HepG2 (cell line): Measurements from ENCODE around the gene DPH2. TPM values are rescaled to one million over a fixed set of nuclear protein-coding genes. Genes with fewer than 3 reads are reported as not detected.

ENCODE experiments used
- ATAC-seq: fragments of 200-7000 bp; cut with Tn5 transposase; 3 replicates; pipeline ENCODE4 v1.9.1; 2020; ENCODE audit warnings: mild to moderate bottlenecking, moderate library complexity
- BruUV-seq: library from RNA; stranded (reverse); fragments of 400-500 nt; replicated peaks from 2 replicates; lab custom pipeline; 2021; lab: Mats Ljungman, UMichigan
- CTCF ChIA-PET: fragments of 300-600 bp; formaldehyde crosslinking; extraction: SDS; loops from one replicate; lab custom pipeline; 2021; ENCODE audit warnings: low total read pairs, inconsistent platforms, low intra/inter-chr PET ratio; lab: Yijun Ruan, JAX
- POLR2A ChIA-PET: fragments of 350-600 bp; sonication (Branson Sonifier 250); formaldehyde crosslinking; loops from one replicate; lab custom pipeline; 2020; ENCODE audit warnings: antibody characterized with exemption, inconsistent platforms; lab: Yijun Ruan, JAX
- DNase-seq: peaks from one replicate; pipeline ENCODE4 v3.0.0-alpha.2; 2015; ENCODE audit warnings: low spot score
- FAIRE-seq: peaks from 3 replicates; lab custom pipeline; 2011; peaks lifted over from hg19 to GRCh38; lab: Jason Lieb, UNC
- H2AFZ ChIP-seq: one replicate; pipeline ENCODE4 v1.6.1; 2011; ENCODE audit warnings: low read length, inconsistent platforms
- H3K27ac ChIP-seq: fragments of 300-600 bp; 3 replicates; pipeline ENCODE4 v1.8.0; 2011; ENCODE audit warnings: mixed run types, mild to moderate bottlenecking, mixed read lengths, low read length, inconsistent platforms; ENCODE audit not compliant: insufficient read depth; ENCODE audit errors: extremely low read length
- H3K27me3 ChIP-seq, 2 experiments: fragments of 200-600 bp in 1 of 2; 2 replicates in 1 of 2; 3 replicates in 1 of 2; pipeline versions ENCODE4 v1.6.0 to v1.8.0; 2011; ENCODE audit warnings: low read length in 2 of 2, mild to moderate bottlenecking in 2 of 2, moderate library complexity in 2 of 2, inconsistent platforms in 1 of 2; ENCODE audit not compliant: insufficient read depth in 2 of 2, control insufficient read depth in 1 of 2
- H3K36me3 ChIP-seq, 2 experiments: fragments of 200-600 bp in 1 of 2; replicated peaks in 1 of 2; 2 replicates in 1 of 2; 3 replicates in 1 of 2; pipeline versions ENCODE4 v1.5.1 to v1.8.0; 2011; ENCODE audit warnings: low read length in 2 of 2, inconsistent platforms in 1 of 2; ENCODE audit not compliant: insufficient read depth in 2 of 2, control insufficient read depth in 1 of 2
- H3K4me1 ChIP-seq: 2 replicates; pipeline ENCODE4 v1.5.1; 2012; ENCODE audit warnings: low read length, inconsistent platforms; ENCODE audit not compliant: insufficient read depth
- H3K4me2 ChIP-seq: 2 replicates; pipeline ENCODE4 v1.6.0; 2011; ENCODE audit warnings: low read depth, low read length, inconsistent platforms
- H3K4me3 ChIP-seq, 3 experiments: fragments of 200-600 bp in 1 of 3; sonication (generic), shearing (Covaris generic) in 1 of 3; replicated peaks in 1 of 3; 2 replicates each; pipeline ENCODE4 v1.5.1; 2011 to 2016; ENCODE audit warnings: low read length in 3 of 3, inconsistent platforms in 2 of 3, low read depth in 2 of 3, mild to moderate bottlenecking in 2 of 3, control low read depth in 1 of 3, mixed read lengths in 1 of 3; ENCODE audit not compliant: insufficient read depth in 1 of 3
- H3K79me2 ChIP-seq: one replicate; pipeline ENCODE4 v1.6.1; 2011; ENCODE audit warnings: low read length, inconsistent platforms; ENCODE audit not compliant: insufficient read depth
- H3K9ac ChIP-seq: 2 replicates; pipeline ENCODE4 v1.6.0; 2011; ENCODE audit warnings: mild to moderate bottlenecking, low read depth, low read length, inconsistent platforms; ENCODE audit not compliant: insufficient read depth
- H3K9me3 ChIP-seq: 2 replicates; pipeline ENCODE4 v1.5.1; 2012; ENCODE audit warnings: mild to moderate bottlenecking, low read length
- H4K20me1 ChIP-seq: 2 replicates; pipeline ENCODE4 v1.6.0; 2011; ENCODE audit warnings: inconsistent platforms, mild to moderate bottlenecking, low read length, moderate library complexity; ENCODE audit not compliant: insufficient read depth
- AGO1 ChIP-seq: fragments of 200-400 bp; formaldehyde crosslinking; IDR thresholded peaks from 2 replicates; pipeline ENCODE4 v1.6.1; 2017; ENCODE audit warnings: mild to moderate bottlenecking, low read depth, low read length, moderate library complexity; ENCODE audit not compliant: poor library complexity, severe bottlenecking
- CBX5 ChIP-seq: sonication (generic); formaldehyde crosslinking; IDR thresholded peaks from 2 replicates; pipeline ENCODE4 v1.4.0; 2020; ENCODE audit warnings: missing genetic modification reagents, borderline replicate concordance
- CENPX ChIP-seq: sonication (generic); formaldehyde crosslinking; IDR thresholded peaks from 2 replicates; pipeline ENCODE4 v1.9.0; 2021; ENCODE audit warnings: mild to moderate bottlenecking, missing genetic modification reagents, moderate library complexity
- KDM1A ChIP-seq: IDR thresholded peaks from 2 replicates; pipeline ENCODE4 v1.6.1; 2016; ENCODE audit warnings: missing compliant biosample characterization
- NFKB2 ChIP-seq: sonication (generic); formaldehyde crosslinking; IDR thresholded peaks from 2 replicates; pipeline ENCODE4 v1.4.0; 2020; ENCODE audit warnings: missing genetic modification reagents, borderline replicate concordance
- NFRKB ChIP-seq: fragments of 450-650 bp; IDR thresholded peaks from 2 replicates; pipeline ENCODE4 v1.6.1; 2017
- SAP130 ChIP-seq: IDR thresholded peaks from 2 replicates; pipeline ENCODE4 v1.6.1; 2016; ENCODE audit warnings: low read depth
- STAG1 ChIP-seq: sonication (generic); formaldehyde crosslinking; IDR thresholded peaks from 2 replicates; pipeline ENCODE4 v1.4.0; 2020; ENCODE audit warnings: missing genetic modification reagents
- ZFP37 ChIP-seq: sonication (generic); formaldehyde crosslinking; IDR thresholded peaks from 2 replicates; pipeline ENCODE4 v1.4.0; 2020; ENCODE audit warnings: missing genetic modification reagents, borderline replicate concordance
- ZKSCAN5 ChIP-seq: sonication (generic); formaldehyde crosslinking; IDR thresholded peaks from 2 replicates; pipeline ENCODE4 v1.5.1; 2020; ENCODE audit warnings: mild to moderate bottlenecking, missing genetic modification reagents
- ZNF143 ChIP-seq: sonication (generic); formaldehyde crosslinking; IDR thresholded peaks from 2 replicates; pipeline ENCODE4 v1.4.0; 2020; ENCODE audit warnings: missing genetic modification reagents
- ZNF501 ChIP-seq: sonication (generic); formaldehyde crosslinking; IDR thresholded peaks from 2 replicates; pipeline ENCODE4 v1.5.1; 2020; ENCODE audit warnings: mild to moderate bottlenecking, moderate library complexity, missing genetic modification reagents
- ZNF616 ChIP-seq: sonication (generic); formaldehyde crosslinking; IDR thresholded peaks from 2 replicates; pipeline ENCODE4 v1.5.0; 2020; ENCODE audit warnings: low read depth, mild to moderate bottlenecking, missing genetic modification reagents
- ZNF782 ChIP-seq: sonication (generic); formaldehyde crosslinking; IDR thresholded peaks from 2 replicates; pipeline ENCODE4 v1.4.0; 2020; ENCODE audit warnings: missing genetic modification reagents, mild to moderate bottlenecking, borderline replicate concordance
- WGBS: methylation state at CpG from one replicate; pipeline ENCODE4 v1.1.6; 2017; ENCODE audit warnings: low lambda C conversion rate; 5-methylcytosine and 5-hydroxymethylcytosine counted together
- in situ Hi-C: cut with HindIII; loops from 2 replicates; pipeline ENCODE4 v1.10.0; 2017; ENCODE audit warnings: low pct_unique_long_range_greater_than_20kb; ENCODE audit not compliant: extremely low pct_ligation_motif_present
- intact Hi-C: fragments of 100-400 bp; cut with micrococcal nuclease; formaldehyde crosslinking; loops from one replicate; pipeline ENCODE4 v1.10.0; 2022; ENCODE audit not compliant: unreplicated experiment
- polyA plus RNA-seq, 8 experiments: library from polyadenylated mRNA; depleted of rRNA in 3 of 8; stranded (reverse) in 7 of 8; unstranded in 1 of 8; fragments of >200 nt; fragmentation: Illumina TruSeq in 4 of 8; extraction: Trizol in 4 of 8; gene quantifications; 2 replicates each; pipeline versions ENCODE4 v1.2.1 to v1.2.3, GENCODE V29; 2011 to 2016; ENCODE audit warnings: low read depth in 4 of 8, missing spikeins in 1 of 8, mixed read lengths in 1 of 8; ENCODE audit not compliant: insufficient read depth in 1 of 8
- total RNA-seq, 5 experiments: library from RNA; depleted of rRNA; stranded (reverse); fragments of >200 nt; fragmentation: Illumina TruSeq; extraction: Trizol; gene quantifications; 2 replicates each; pipeline ENCODE4 v1.2.3, GENCODE V29; 2016; ENCODE audit warnings: low read depth in 1 of 5
- TF ChIP-seq, protein P1 (sequence below): sonication (generic); formaldehyde crosslinking; IDR thresholded peaks from 2 replicates; pipeline ENCODE4 v1.4.0; 2020; ENCODE audit warnings: mild to moderate bottlenecking, missing genetic modification reagents
- TF ChIP-seq, protein P2 (sequence below): IDR thresholded peaks from 2 replicates; pipeline ENCODE4 v1.6.1; 2012; ENCODE audit warnings: inconsistent platforms

DPH2 gene
- total and polyA plus RNA-seq, 2 of the 13 experiments (the other 11 are each of a cell fraction or from before 2014, with no cell fraction given), result 32.2 to 38.3 TPM

DNA sequence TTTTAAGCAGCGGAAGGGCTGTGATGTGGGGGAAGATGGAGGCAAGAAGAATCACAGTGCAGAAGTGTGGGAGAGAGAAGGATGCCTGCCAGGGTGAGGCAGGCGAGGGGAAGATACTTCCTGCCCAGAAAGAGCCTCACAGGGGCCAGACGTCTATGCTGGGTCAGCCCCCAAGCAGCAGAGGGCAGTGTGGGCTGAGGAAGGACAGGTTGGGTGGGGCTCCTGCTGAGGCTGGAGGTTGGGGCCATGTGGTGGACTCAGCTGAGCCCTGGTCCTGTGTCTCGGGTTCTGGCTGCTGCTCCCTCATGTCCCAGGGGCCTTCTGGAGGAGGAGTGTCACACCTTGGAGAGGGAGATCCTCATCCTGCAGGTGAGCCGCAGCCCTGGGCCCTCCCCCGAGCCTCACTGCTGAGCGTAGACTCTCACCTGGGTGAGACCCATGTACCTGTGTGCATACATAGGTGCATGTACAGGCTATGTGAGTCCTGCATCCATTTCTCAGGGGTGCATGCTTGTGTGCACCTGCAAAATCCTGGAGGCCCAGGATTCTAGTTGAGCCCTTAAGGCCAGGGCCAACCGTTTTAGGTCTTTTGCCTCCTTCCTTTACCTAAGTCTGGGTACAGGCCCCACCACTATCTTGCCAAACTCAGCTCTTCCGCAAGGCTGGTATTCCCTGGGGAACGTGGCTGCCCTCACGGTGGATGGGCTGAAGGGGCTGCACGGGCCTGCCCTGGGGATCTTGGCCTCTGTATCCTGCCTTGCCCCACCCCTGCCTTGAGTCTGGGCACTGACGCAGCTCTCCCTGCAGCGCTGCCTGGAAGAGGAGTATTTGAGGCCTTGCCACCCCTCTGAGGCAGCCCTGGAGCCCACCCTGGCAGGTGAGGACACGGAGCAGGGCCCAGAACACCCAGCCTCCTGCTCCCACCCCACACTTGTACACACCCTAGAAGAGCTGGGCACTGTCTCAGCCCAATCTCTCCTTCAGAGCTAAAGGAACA, 25.3 kb downstream of the DPH2 start:
- H3K27me3 ChIP-seq, result no peaks in the 10 kb centered on the region
- ChIA-PET CTCF (interaction anchor here (1.3 to 1.5 kb wide), 2 partner anchors 41 to 53 kb away, joined by 6 to 8 read pairs; no protein-coding TSS in a partner anchor), POLR2A (interaction anchor here (1.1 to 1.2 kb wide), 2 partner anchors 17 to 48 kb away, joined by 3 to 4 read pairs; no protein-coding TSS in a partner anchor)
- no peaks in the 10 kb centered on the region for H4K20me1 ChIP-seq
- no peak overlapping the region for H3K4me2 ChIP-seq
- WGBS, result 46% methylated on average over 5 of the region's 15 CpGs
- H3K9me3 ChIP-seq, result no peaks in the 10 kb centered on the region
- H2AFZ ChIP-seq, result no peak overlapping the region
- DNase-seq, result peak; percentile 40
- H3K79me2 ChIP-seq, result no peaks in the 10 kb centered on the region
- intact Hi-C loops, result loop anchor here (2.0 kb wide), 1 partner anchor 42 kb away; no protein-coding TSS in a partner anchor
- no TSS peak for BruUV-seq
- no peak overlapping the region for H3K27ac ChIP-seq
- in situ Hi-C loops, result loop anchor here (5.0 kb wide), 1 partner anchor 37 kb away; the partner anchor contains the start of gene SLC6A9
- peak; percentile 50 for FAIRE-seq
- H3K36me3 ChIP-seq, result peaks cover 2 to 3% of the 10 kb centered on the region in 2 experiments; a peak in 2 of 5 replicates
- H3K4me3 ChIP-seq, result no peak overlapping the region
- H3K4me1 ChIP-seq, result peaks cover 54% of the 10 kb centered on the region
- peak; percentile 63 for ATAC-seq
- no peak overlapping the region for H3K9ac ChIP-seq
- TF ChIP-seq, protein P1, sequence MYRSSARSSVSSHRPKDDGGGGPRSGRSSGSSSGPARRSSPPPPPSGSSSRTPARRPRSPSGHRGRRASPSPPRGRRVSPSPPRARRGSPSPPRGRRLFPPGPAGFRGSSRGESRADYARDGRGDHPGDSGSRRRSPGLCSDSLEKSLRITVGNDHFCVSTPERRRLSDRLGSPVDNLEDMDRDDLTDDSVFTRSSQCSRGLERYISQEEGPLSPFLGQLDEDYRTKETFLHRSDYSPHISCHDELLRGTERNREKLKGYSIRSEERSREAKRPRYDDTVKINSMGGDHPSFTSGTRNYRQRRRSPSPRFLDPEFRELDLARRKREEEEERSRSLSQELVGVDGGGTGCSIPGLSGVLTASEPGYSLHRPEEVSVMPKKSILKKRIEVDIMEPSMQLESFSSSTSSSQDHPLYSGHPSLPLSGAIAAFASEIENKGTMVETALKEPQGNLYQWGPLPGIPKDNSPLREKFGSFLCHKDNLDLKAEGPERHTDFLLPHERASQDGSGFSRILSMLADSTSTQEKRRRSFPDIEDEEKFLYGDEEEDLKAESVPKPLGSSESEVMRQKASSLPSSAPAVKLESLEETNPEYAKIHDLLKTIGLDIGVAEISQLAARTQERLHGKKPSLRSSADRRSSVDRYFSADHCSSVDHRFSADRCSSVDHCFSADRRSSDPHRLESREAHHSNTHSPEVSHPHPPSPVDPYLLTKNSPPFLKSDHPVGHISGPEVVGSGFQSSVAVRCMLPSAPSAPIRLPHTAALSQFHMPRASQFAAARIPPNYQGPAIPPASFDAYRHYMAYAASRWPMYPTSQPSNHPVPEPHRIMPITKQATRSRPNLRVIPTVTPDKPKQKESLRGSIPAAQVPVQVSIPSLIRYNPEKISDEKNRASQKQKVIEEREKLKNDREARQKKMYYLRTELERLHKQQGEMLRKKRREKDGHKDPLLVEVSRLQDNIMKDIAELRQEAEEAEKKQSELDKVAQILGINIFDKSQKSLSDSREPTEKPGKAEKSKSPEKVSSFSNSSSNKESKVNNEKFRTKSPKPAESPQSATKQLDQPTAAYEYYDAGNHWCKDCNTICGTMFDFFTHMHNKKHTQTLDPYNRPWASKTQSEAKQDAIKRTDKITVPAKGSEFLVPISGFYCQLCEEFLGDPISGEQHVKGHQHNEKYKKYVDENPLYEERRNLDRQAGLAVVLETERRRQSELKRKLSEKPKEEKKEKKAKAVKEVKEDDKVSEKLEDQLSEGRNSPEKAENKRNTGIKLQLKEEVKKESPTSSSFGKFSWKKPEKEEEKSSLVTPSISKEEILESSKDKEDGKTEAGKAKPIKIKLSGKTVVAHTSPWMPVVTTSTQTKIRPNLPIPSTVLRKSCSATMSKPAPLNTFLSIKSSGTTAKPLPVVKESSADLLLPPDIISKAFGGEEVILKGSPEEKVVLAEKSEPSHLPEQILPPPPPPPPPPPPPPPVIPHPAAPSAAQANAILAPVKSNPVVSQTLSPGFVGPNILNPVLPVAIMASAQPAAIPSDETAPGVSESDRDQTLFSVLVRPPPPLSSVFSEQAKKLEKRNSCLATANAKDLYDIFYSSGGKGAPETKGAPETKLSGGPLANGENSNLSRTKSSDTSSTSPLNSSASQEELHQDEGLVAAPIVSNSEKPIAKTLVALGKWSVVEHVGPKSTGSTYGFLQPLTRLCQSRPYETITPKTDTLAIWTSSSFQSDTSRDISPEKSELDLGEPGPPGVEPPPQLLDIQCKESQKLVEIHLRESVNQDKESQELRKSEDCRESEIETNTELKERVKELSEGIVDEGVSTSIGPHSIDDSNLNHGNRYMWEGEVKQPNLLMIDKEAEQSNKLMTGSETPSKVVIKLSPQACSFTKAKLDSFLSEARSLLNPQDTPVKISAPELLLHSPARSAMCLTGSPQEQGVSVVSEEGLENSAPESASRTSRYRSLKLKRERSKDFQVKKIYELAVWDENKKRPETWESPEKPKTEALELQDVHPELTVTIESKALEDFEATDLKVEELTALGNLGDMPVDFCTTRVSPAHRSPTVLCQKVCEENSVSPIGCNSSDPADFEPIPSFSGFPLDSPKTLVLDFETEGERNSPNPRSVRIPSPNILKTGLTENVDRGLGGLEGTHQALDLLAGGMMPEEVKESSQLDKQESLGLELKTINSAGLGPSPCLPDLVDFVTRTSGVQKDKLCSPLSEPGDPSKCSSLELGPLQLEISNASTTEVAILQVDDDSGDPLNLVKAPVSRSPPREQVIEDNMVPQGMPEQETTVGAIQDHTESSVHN (CRISPR knock-in tag), result no peak
- TF ChIP-seq SAP130 (peak; percentile 55; the same call in 1 of the 2 replicates), STAG1 (CRISPR knock-in tag) (peak; percentile 73), NFRKB (no peak), ZFP37 (CRISPR knock-in tag) (no peak), ZNF501 (CRISPR knock-in tag) (no peak), AGO1 (peak; percentile 53), CENPX (CRISPR knock-in tag) (no peak), ZNF143 (CRISPR knock-in tag) (no peak), ZNF782 (no peak), KDM1A (CRISPR knock-in tag) (no peak), CBX5 (CRISPR knock-in tag) (0 out of 2 replicates have a peak, but pooled peaks have one; percentile 53), ZNF616 (CRISPR knock-in tag) (no peak), ZKSCAN5 (CRISPR knock-in tag) (no peak), NFKB2 (CRISPR knock-in tag) (no peak)
- TF ChIP-seq, protein P2, sequence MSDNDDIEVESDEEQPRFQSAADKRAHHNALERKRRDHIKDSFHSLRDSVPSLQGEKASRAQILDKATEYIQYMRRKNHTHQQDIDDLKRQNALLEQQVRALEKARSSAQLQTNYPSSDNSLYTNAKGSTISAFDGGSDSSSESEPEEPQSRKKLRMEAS, result peak; percentile 20; the same call in 1 of the 2 replicates
